ENCODE measurements around the gene LRRN1.

Gene LRRN1

GRCh38 chr3:3799173-3800079 lies at the start of gene LRRN1:
Gene LRRN1, plus strand, starts transcription at chr3:3799431. Its CDS starts 45,211 bp downstream, at chr3:3844642.
- ChIA-PET CTCF (interaction anchor here (1.5 kb wide), 1 partner anchor 11 kb away, joined by 3 read pairs; no protein-coding TSS in a partner anchor), POLR2A (no interaction called here)
- TF ChIP-seq CTCF (IDR thresholded peaks at IDR 0.05; ENCODE audit: control extremely low read depth, extremely low read depth, low read depth, missing control alignments), result no peak
- DNase-seq (ENCODE audit: extremely low spot score), result peak; percentile 35

GRCh38 chr3:3753416-3753815 lies 45.8 kb upstream of the LRRN1 start:
- TF ChIP-seq CTCF (IDR thresholded peaks at IDR 0.05; ENCODE audit: control extremely low read depth, extremely low read depth, low read depth, missing control alignments), result no peak
- no peak for DNase-seq (ENCODE audit: extremely low spot score)
- POLR2A ChIA-PET, result no interaction called here
- CTCF ChIA-PET, result no interaction called here

GRCh38 chr3:3765661-3766060 lies 33.6 kb upstream of the LRRN1 start:
- TF ChIP-seq CTCF (IDR thresholded peaks at IDR 0.05; ENCODE audit: control extremely low read depth, extremely low read depth, low read depth, missing control alignments), result no peak
- CTCF ChIA-PET, result interaction anchor here (2.1 kb wide), 1 partner anchor 13 kb away, joined by 5 read pairs; no protein-coding TSS in a partner anchor
- POLR2A ChIA-PET, result no interaction called here
- DNase-seq (ENCODE audit: extremely low spot score), result no peak

- ChIA-PET POLR2A (no interaction called here), CTCF (interaction anchor here (2.1 kb wide), 1 partner anchor 13 kb away, joined by 5 read pairs; no protein-coding TSS in a partner anchor)
- no peak for TF ChIP-seq CTCF (IDR thresholded peaks at IDR 0.05; ENCODE audit: control extremely low read depth, extremely low read depth, low read depth, missing control alignments)
- no peak for DNase-seq (ENCODE audit: extremely low spot score)
Measured at GRCh38 chr3:3766140-3766539, 33.1 kb upstream of the LRRN1 start.

GRCh38 chr3:3771094-3771493 lies 28.1 kb upstream of the LRRN1 start:
- no peak for DNase-seq (ENCODE audit: extremely low spot score)
- CTCF ChIA-PET, result interaction anchor here (1.9 kb wide), 1 partner anchor 8 kb away, joined by 4 read pairs; no protein-coding TSS in a partner anchor

GRCh38 chr3:3771567-3771966 lies 27.7 kb upstream of the LRRN1 start:
- no peak for TF ChIP-seq CTCF (IDR thresholded peaks at IDR 0.05; ENCODE audit: control extremely low read depth, extremely low read depth, low read depth, missing control alignments)
- ChIA-PET CTCF (interaction anchor here (1.9 kb wide), 1 partner anchor 8 kb away, joined by 4 read pairs; no protein-coding TSS in a partner anchor), POLR2A (no interaction called here)
- DNase-seq (ENCODE audit: extremely low spot score), result no peak

More at GRCh38 chr3:3771094-3771493, 28.1 kb upstream of the LRRN1 start:
- POLR2A ChIA-PET, result no interaction called here
- no peak for TF ChIP-seq CTCF (IDR thresholded peaks at IDR 0.05; ENCODE audit: control extremely low read depth, extremely low read depth, low read depth, missing control alignments)

All from GM10248 (cell line).